VCaP (cell line): ENCODE data around the gene PCDHGA10.
A peak's percentile ranks its signal among the peaks of the same experiment; 100 is the strongest.

ENCODE experiments used
- H3K27ac ChIP-seq: fragments of 450-650 bp; 2 replicates; pipeline ENCODE4 v1.5.1; 2017
- CTCF ChIP-seq: fragments of 450-650 bp; conservative IDR thresholded peaks from 2 replicates; pipeline ENCODE4 v1.5.1; 2017; ENCODE audit warnings: mild to moderate bottlenecking, moderate library complexity

PCDHGA10 gene

DNA sequence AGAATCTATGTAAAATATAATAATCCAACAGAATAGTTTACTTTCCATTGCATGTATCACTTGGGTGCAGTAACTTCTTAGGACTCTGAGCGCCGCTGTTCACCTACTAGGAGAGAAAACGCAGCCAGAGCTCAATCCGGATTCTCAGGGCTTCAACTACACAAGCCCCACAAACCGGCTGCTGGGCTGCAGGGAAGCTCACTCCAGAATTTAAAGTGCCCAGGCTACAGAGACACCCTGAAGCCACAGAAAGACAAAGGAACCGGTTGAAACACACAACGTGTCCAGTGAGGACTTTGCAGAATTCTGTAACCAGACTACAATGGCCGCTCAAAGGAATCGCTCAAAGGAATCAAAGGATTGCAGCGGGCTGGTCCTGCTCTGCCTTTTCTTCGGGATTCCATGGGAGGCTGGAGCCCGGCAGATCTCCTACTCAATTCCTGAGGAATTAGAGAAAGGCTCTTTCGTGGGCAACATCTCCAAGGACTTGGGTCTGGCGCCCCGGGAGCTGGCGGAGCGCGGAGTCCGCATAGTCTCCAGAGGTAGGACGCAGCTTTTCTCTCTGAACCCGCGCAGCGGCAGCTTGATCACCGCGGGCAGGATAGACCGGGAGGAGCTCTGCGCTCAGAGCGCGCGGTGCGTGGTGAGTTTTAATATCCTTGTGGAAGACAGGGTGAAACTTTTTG lies at the start of gene PCDHGA10:
PCDHGA10 (plus strand) TSS at position 134 of the 686 bp plus-strand sequence; CDS start at position 323, 189 bp downstream.
- no peak within 1 kb of the TSS for H3K27ac ChIP-seq
- TF ChIP-seq CTCF: peak; percentile 63

DNA sequence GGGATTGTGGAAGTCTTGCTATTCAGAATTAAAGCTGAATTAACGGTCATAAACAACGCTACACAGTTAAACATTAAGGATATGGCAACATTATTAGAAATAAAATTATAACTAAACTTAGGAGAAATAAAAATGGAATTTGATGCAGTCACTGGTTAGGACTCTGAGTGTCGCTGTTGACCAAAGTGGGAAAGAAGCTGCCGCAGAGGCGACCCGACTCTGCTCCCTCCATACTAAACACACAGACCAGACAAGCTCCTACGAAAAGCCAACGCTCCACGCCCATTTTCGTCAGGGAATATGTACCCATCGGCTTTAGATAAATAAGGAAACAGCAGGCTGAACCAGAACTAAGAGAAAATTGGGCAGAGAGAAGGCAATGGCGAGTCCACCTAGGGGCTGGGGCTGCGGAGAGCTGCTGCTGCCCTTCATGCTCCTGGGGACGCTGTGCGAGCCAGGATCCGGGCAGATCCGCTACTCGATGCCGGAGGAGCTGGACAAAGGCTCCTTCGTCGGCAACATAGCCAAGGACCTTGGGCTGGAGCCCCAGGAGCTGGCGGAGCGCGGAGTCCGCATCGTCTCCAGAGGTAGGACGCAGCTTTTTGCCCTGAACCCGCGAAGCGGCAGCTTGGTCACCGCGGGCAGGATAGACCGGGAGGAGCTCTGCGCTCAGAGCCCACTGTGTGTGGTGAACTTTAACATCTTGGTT lies 48.7 kb upstream of the PCDHGA10 start, which contains the start of gene PCDHGA5:
PCDHGA5 (plus strand) TSS at position 211 of the 709 bp plus-strand sequence; CDS start at position 380, 169 bp downstream.
- no peak for TF ChIP-seq CTCF
- H3K27ac ChIP-seq: peak within 1 kb of the TSS; percentile 34

DNA sequence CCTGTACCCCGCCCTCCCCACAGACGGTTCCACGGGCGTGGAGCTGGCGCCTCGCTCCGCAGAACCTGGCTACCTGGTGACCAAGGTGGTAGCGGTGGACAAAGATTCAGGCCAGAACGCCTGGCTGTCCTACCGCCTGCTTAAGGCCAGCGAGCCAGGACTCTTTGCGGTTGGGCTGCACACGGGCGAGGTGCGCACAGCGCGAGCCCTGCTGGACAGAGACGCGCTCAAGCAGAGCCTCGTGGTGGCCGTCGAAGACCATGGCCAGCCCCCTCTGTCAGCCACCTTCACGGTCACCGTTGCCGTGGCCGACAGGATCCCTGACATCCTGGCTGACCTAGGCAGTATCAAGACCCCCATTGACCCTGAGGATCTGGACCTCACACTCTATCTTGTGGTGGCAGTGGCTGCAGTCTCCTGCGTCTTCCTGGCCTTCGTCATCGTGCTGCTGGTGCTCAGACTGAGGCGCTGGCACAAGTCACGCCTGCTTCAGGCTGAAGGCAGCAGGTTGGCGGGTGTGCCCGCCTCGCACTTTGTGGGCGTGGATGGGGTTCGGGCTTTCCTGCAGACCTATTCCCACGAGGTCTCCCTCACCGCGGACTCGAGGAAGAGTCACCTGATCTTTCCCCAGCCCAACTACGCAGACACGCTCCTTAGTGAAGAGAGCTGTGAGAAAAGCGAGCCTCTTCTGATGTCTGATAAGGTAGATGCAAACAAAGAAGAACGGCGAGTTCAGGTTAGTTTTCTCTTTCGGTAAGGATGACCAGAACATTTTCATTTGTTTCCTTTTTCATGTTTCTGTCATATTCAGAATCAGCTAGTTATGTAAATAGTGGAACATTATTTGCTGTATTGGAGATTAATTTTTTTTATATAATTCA lies 46.5 kb upstream of the PCDHGA10 start:
- no peak for TF ChIP-seq CTCF
- H3K27ac ChIP-seq: peak overlapping the region; percentile 67

- H3K27ac ChIP-seq: no peak within 1 kb of the TSS
- TF ChIP-seq CTCF: no peak
Measured at GRCh38 chr5:141369994-141370848, 42.6 kb upstream of the PCDHGA10 start, which contains the start of gene PCDHGB3. PCDHGB3 (plus strand) TSS chr5:141370242; CDS start chr5:141370395, 153 bp downstream.

- H3K27ac ChIP-seq: no peak overlapping the region
- TF ChIP-seq CTCF: no peak
Measured at GRCh38 chr5:141371572-141372475, 41.0 kb upstream of the PCDHGA10 start.

GRCh38 chr5:141373673-141374317 lies 39.0 kb upstream of the PCDHGA10 start, which contains the start of gene PCDHGA6:
PCDHGA6 (plus strand) TSS chr5:141373891; CDS start chr5:141374084, 193 bp downstream.
- no peak for TF ChIP-seq CTCF
- H3K27ac ChIP-seq: no peak within 1 kb of the TSS
